Skeletal muscle tissue (tissue), 4 donors: ENCODE results near the gene HTR3B. TPM values are rescaled to one million over a fixed set of nuclear protein-coding genes. Genes with fewer than 3 reads are reported as not detected.

ENCODE experiments used
- H3K27ac ChIP-seq: one replicate; pipeline ENCODE4 v1.7.0; 2013; ENCODE audit warnings: mild to moderate bottlenecking, low read depth, low read length, inconsistent platforms
- H3K27me3 ChIP-seq, 3 donors: one replicate each; pipeline ENCODE4 v1.7.0; 2013; ENCODE audit warnings: low read length in 3 of 3; ENCODE audit not compliant: control insufficient read depth in 3 of 3, insufficient read depth in 3 of 3
- H3K36me3 ChIP-seq, 3 donors: one replicate each; pipeline ENCODE4 v1.7.0; 2013; ENCODE audit warnings: low read length in 3 of 3; ENCODE audit not compliant: control insufficient read depth in 3 of 3, insufficient read depth in 3 of 3
- H3K4me1 ChIP-seq, 3 donors: one replicate each; pipeline ENCODE4 v1.7.0; 2013; ENCODE audit warnings: low read length in 3 of 3, mild to moderate bottlenecking in 3 of 3; ENCODE audit not compliant: control insufficient read depth in 3 of 3, insufficient read depth in 3 of 3
- H3K4me3 ChIP-seq, 3 donors: one replicate each; pipeline ENCODE4 v1.7.0; 2013; ENCODE audit warnings: low read length in 3 of 3
- H3K9ac ChIP-seq, 3 donors: one replicate each; pipeline ENCODE4 v1.7.0; 2013; ENCODE audit warnings: low read length in 3 of 3, mild to moderate bottlenecking in 3 of 3, moderate library complexity in 2 of 3, low read depth in 1 of 3
- H3K9me3 ChIP-seq, 3 donors: one replicate each; pipeline ENCODE4 v1.7.0; 2013; ENCODE audit warnings: low read length in 3 of 3; ENCODE audit not compliant: control insufficient read depth in 3 of 3
- total RNA-seq: library from RNA; depleted of rRNA; stranded (reverse); fragments of >200 nt; gene quantifications from one replicate; pipeline ENCODE4 v1.2.3, GENCODE V29; 2014
- donor health status: Osteomylitis.

Gene HTR3B
- total RNA-seq, 1 donor from 2014 or later: not detected

GRCh38 chr11:113956986-113957385 lies 52.4 kb downstream of the HTR3B start:
- Histone ChIP-seq H3K9me3 (no peaks in the 10 kb centered on the region), H3K27me3 (peaks cover 9 to 35% (median 25%) of the 10 kb centered on the region in 3 donors), H3K36me3 (no peaks in the 10 kb centered on the region), H3K4me1 (no peaks in the 10 kb centered on the region), H3K27ac (no peak overlapping the region), H3K9ac (no peak overlapping the region), H3K4me3 (no peak overlapping the region)

DNA sequence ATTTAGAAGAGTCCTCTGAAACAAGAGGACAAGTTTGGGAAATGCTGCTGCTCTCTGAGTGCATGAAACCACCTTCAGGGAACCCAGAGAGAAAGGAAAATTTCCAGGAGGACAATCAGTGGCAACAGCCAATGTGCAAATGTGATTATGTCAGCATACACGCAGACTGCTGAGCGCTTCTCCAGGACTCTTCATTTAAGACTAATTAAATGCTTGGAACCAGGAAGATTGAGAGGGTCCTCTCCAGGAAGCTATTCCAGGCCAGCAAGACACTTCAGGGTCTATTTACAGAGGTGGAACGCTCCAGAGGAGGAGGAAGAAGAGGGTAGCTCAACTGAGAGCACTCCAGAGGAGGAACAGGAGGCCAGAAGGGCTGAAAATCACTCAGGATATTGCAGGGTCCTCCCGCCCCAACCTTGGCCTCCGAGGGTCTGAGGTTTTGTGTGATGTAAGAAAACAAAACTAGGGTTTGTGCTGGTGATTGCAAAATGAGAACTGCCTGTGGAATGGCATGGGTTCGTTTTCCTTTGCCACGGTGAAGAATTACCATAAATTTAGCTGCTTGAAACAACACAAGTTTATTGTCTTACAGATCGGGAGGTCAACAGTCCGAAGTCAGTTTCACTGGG lies 56.2 kb downstream of the HTR3B start:
- Histone ChIP-seq H3K4me3 (no peak overlapping the region), H3K27ac (no peak overlapping the region), H3K9me3 (no peaks in the 10 kb centered on the region), H3K9ac (no peak overlapping the region), H3K27me3 (peaks cover 0 to 18% (median 10%) of the 10 kb centered on the region in 3 donors), H3K4me1 (no peaks in the 10 kb centered on the region), H3K36me3 (no peaks in the 10 kb centered on the region)

DNA sequence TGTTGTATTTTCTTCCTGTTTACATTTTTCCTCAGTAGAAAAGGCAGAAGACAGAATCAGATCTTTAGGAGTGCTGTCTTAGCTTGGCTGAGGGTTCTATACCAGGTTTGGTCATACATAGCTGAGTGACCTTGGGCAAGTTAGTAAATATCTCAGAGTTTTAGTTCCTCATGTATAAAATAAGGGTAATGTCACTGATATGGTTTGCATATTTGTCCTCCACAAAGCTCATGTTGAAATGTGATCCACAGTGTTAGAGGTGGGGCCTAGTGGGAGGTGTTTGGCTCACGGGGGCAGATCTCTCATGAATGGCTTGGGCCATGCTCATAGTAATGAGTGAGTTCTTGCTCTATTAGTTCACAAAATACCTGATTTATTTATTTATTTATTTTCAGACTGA lies 62.8 kb downstream of the HTR3B start:
- peaks cover 0 to 9% (median 5%) of the 10 kb centered on the region in 3 donors for H3K27me3 ChIP-seq
- no peak overlapping the region for H3K4me3 ChIP-seq
- no peaks in the 10 kb centered on the region for H3K9me3 ChIP-seq
- H3K9ac ChIP-seq: no peak overlapping the region
- no peaks in the 10 kb centered on the region for H3K4me1 ChIP-seq
- no peaks in the 10 kb centered on the region for H3K36me3 ChIP-seq
- no peak overlapping the region for H3K27ac ChIP-seq

DNA sequence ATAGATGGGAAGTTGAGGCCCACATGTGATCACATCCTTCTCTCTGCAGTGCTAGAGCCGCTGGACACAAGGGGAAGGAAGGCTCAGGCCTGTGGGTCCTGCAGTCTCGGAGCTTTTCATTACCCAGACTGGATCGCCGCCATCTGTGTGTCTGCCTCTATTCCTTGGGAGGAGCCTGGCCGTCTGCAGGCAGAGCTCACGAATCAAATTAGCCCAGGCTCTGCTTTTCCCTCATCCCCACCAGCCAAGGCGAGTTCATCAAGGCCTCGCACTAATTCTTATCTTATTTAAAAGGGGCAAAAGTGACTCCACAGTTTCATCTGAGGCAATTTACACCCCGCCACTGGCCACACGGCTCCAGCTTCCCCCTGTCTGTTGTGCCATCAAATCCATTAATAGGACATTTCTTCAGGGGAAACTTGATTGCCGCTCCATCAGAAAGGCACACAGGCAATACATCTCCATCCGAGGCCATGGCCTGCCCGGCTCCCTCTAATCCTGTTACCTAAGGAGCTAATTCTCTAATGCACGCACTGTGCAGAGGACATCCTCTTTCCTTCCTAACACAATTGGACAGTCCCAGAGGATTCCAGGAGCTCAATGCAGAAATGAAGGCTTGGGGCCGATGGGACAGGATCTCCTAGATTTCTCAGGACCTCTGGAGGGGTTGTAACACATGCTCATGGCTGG lies 67.1 kb downstream of the HTR3B start:
- H3K4me3 ChIP-seq: no peak overlapping the region
- H3K4me1 ChIP-seq: peaks cover 0 to 7% (median 7%) of the 10 kb centered on the region in 3 donors
- H3K9ac ChIP-seq: no peak overlapping the region
- no peaks in the 10 kb centered on the region for H3K36me3 ChIP-seq
- peaks cover 0 to 15% (median 5%) of the 10 kb centered on the region in 3 donors for H3K27me3 ChIP-seq
- H3K9me3 ChIP-seq: no peaks in the 10 kb centered on the region
- no peak overlapping the region for H3K27ac ChIP-seq

GRCh38 chr11:113974741-113975470 lies 70.3 kb downstream of the HTR3B start, which contains the start of gene HTR3A:
Gene HTR3A (plus strand): TSS chr11:113975108. CDS start chr11:113975326, 218 bp downstream.
- H3K4me3 ChIP-seq: no peak within 1 kb of the TSS
- no peak within 1 kb of the TSS for H3K9ac ChIP-seq
- H3K36me3 ChIP-seq: no peaks in the 10 kb centered on the region
- peaks cover 0 to 7% (median 7%) of the 10 kb centered on the region in 3 donors for H3K4me1 ChIP-seq
- H3K9me3 ChIP-seq: no peaks in the 10 kb centered on the region
- peaks cover 6 to 25% (median 15%) of the 10 kb centered on the region in 3 donors for H3K27me3 ChIP-seq
- H3K27ac ChIP-seq: no peak within 1 kb of the TSS

DNA sequence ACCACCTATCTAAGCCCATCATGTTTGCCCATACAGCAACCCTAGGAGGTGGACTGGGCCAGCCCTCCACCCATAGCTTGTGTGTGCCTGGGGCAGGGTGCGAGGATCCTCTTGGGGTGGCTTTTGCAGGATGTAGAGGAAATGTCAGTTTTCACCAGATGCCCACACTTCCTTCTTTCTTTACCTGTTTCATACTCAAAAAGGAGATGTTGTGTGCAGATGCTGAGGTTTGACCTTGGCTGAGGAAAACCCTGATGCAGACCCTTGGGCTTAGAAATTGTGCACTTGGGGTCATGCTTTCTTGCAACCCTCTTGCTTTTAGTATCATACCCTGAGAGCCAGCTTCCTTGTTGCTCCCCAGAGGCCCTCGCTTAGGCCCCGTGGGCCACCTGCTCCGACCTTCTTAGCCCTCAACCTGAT lies 72.5 kb downstream of the HTR3B start:
- no peaks in the 10 kb centered on the region for H3K36me3 ChIP-seq
- peaks cover 7 to 20% (median 19%) of the 10 kb centered on the region in 3 donors for H3K27me3 ChIP-seq
- H3K27ac ChIP-seq: no peak overlapping the region
- no peaks in the 10 kb centered on the region for H3K9me3 ChIP-seq
- H3K4me3 ChIP-seq: no peak overlapping the region
- no peak overlapping the region for H3K9ac ChIP-seq
- peaks cover 0 to 7% (median 7%) of the 10 kb centered on the region in 3 donors for H3K4me1 ChIP-seq

DNA sequence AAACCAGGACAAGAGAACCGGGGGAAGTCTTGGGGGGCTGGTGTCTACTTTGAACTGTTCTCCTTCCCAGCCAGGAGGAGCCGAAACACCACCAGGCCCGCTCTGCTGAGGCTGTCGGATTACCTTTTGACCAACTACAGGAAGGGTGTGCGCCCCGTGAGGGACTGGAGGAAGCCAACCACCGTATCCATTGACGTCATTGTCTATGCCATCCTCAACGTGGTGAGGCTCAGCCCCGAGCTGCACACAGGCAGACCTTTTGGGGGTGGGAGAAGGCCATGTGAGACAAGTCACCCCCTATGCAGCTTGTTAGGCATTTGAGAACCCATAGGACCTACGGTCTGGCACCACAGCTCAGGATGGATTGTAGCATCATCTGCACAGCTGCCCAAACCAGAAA lies 73.1 kb downstream of the HTR3B start:
- no peaks in the 10 kb centered on the region for H3K9me3 ChIP-seq
- no peak overlapping the region for H3K4me3 ChIP-seq
- H3K9ac ChIP-seq: no peak overlapping the region
- peaks cover 7 to 23% (median 21%) of the 10 kb centered on the region in 3 donors for H3K27me3 ChIP-seq
- no peak overlapping the region for H3K27ac ChIP-seq
- no peaks in the 10 kb centered on the region for H3K36me3 ChIP-seq
- peaks cover 0 to 7% (median 7%) of the 10 kb centered on the region in 3 donors for H3K4me1 ChIP-seq

- H3K27me3 ChIP-seq: peaks cover 7 to 32% (median 26%) of the 10 kb centered on the region in 3 donors
- H3K4me3 ChIP-seq: no peak overlapping the region
- H3K36me3 ChIP-seq: no peaks in the 10 kb centered on the region
- no peak overlapping the region for H3K27ac ChIP-seq
- peaks cover 0 to 7% (median 7%) of the 10 kb centered on the region in 3 donors for H3K4me1 ChIP-seq
- no peak overlapping the region for H3K9ac ChIP-seq
- no peaks in the 10 kb centered on the region for H3K9me3 ChIP-seq
These were observed 74.8 kb downstream of the HTR3B start for GRCh38 chr11:113979431-113979830.

- no peaks in the 10 kb centered on the region for H3K4me1 ChIP-seq
- no peaks in the 10 kb centered on the region for H3K36me3 ChIP-seq
- no peak overlapping the region for H3K9ac ChIP-seq
- no peak overlapping the region for H3K27ac ChIP-seq
- no peaks in the 10 kb centered on the region for H3K9me3 ChIP-seq
- no peak overlapping the region for H3K4me3 ChIP-seq
- H3K27me3 ChIP-seq: peaks cover 7 to 32% (median 22%) of the 10 kb centered on the region in 3 donors
These were observed 76.2 kb downstream of the HTR3B start for GRCh38 chr11:113980785-113981184.

DNA sequence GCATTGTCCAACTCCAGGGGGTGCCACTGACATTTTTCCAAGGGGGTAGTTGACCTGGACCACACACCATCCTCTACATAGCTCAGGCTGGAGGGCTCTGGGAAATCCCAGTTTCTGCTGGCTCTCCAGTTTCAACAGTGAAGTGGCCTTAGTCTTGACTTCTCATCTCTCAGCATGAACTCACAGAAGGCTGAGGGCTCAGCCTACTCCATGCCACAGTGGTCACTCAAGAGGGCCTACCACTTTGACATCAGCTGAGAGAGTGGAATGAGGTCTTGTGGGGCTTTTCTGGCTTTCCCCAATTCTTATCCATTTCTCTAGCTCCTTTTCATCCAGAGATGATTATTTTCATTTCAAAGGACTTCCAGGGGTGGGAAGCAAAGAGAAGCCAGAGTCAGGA lies 77.7 kb downstream of the HTR3B start:
- H3K4me1 ChIP-seq: no peaks in the 10 kb centered on the region
- no peak overlapping the region for H3K27ac ChIP-seq
- no peak overlapping the region for H3K4me3 ChIP-seq
- H3K9ac ChIP-seq: no peak overlapping the region
- H3K27me3 ChIP-seq: peaks cover 7 to 42% (median 22%) of the 10 kb centered on the region in 3 donors
- no peaks in the 10 kb centered on the region for H3K36me3 ChIP-seq
- H3K9me3 ChIP-seq: no peaks in the 10 kb centered on the region
